Dendritic cell treated with granulocyte-macrophage colony-stimulating factor and Interleukin-4, amounts not matched to agents 40 ng/mL and 50 ng/mL, for 4 days (primary cell): ENCODE data around the gene FKBP10.

Experiments
- H3K27ac Mint-ChIP-seq: one replicate; pipeline ENCODE4 v1.8.0; 2022; ENCODE audit warnings: mild to moderate bottlenecking, mixed read lengths
- H3K27me3 Mint-ChIP-seq: one replicate; pipeline ENCODE4 v1.8.0; 2022; ENCODE audit warnings: mild to moderate bottlenecking, mixed read lengths
- H3K36me3 Mint-ChIP-seq: one replicate; pipeline ENCODE4 v1.8.0; 2022; ENCODE audit warnings: low read depth, mixed read lengths
- H3K4me1 Mint-ChIP-seq: one replicate; pipeline ENCODE4 v1.8.0; 2022; ENCODE audit warnings: low read depth, mixed read lengths
- H3K4me3 Mint-ChIP-seq: one replicate; pipeline ENCODE4 v1.8.0; 2022; ENCODE audit warnings: mild to moderate bottlenecking, moderate library complexity, mixed read lengths
- H3K9me3 Mint-ChIP-seq: one replicate; pipeline ENCODE4 v1.8.0; 2022; ENCODE audit warnings: mixed read lengths
- intact Hi-C: fragments of 100-400 bp; cut with micrococcal nuclease; formaldehyde crosslinking; loops from one replicate; pipeline ENCODE4 v1.15.0; 2022

Gene FKBP10

DNA sequence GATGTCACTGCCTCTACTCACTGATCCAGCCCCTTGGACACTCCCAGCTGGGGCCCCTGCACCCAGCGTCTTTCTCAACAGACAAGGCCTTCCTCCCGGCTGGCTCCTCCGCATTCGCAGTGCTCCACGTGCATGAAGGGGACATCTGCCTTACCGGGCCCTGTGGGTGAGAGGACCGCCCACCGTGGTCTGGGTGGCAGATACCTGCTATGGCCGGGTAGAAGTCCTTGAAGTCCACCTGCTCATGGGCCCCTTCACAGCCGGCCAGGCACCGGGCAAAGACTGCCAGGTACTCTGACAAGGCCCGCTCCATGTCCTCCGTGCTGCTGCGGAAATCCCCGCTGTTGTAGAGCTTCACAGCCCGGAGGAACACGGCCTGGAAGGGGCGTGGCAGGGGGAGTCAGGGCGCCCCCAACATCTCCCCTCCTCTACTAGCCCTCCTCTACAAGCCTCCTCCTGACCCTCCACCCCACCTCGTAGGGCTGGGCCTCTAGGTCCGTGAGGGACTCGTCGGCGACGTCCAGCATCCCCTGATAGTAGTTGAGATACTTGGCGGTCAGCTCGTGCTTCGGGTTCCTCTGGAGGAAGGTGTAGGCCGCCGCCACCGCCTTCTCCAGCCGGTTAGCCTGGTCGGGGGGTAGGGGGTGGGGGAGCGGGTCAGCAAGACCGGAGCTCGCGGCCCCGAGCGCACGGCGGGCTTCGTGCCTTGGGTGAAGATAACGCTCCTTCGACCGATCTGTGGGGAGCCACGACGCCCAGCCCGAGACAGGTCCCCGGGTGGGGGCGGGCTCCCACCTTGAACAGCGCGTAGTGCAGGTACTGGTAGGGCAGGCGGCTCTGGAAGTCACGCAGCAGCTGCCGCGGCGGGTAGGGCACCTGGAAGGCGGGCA, 1.9 kb upstream of the FKBP10 start:
- intact Hi-C loops = no loop called here
- peaks cover 23% of the 10 kb centered on the region for H3K4me1 Mint-ChIP-seq
- no peaks in the 10 kb centered on the region for H3K9me3 Mint-ChIP-seq
- H3K4me3 Mint-ChIP-seq = peak overlapping the region; percentile 76
- peak overlapping the region; percentile 41 for H3K27ac Mint-ChIP-seq
- H3K27me3 Mint-ChIP-seq = peaks cover 76% of the 10 kb centered on the region
- no peaks in the 10 kb centered on the region for H3K36me3 Mint-ChIP-seq

GRCh38 chr17:41811549-41812380, 1.0 kb upstream of the FKBP10 start, which contains the start of gene P3H4:
Gene P3H4 (minus strand): TSS chr17:41811949. CDS start chr17:41811915, 34 bp downstream.
- intact Hi-C loops = no loop called here
- peaks cover 70% of the 10 kb centered on the region for H3K27me3 Mint-ChIP-seq
- peak within 1 kb of the TSS; percentile 41 for H3K27ac Mint-ChIP-seq
- H3K9me3 Mint-ChIP-seq = no peaks in the 10 kb centered on the region
- H3K36me3 Mint-ChIP-seq = no peaks in the 10 kb centered on the region
- peak within 1 kb of the TSS; percentile 76 for H3K4me3 Mint-ChIP-seq
- H3K4me1 Mint-ChIP-seq = peaks cover 23% of the 10 kb centered on the region

DNA sequence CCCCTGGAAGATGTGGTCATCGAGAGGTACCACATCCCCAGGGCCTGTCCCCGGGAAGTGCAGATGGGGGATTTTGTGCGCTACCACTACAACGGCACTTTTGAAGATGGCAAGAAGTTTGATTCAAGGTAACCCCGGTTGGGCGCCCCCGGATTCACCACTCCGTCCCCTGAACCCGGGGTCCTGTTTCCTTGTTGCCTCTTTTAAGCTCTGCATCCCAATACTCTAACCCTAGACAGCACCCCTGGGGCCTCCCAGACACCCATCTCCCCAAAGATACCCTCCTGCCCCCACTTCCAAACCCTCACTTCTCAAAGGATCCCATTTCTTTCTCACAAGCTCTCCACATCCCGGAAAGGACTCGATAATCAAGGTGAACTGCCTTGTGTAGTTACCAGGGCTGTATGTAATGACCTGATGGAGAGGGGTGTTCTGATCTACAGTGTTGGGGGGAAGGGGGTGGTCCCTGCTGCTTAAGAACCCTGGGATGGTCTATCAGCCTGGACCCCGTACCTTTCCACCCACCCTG, 412 bp downstream of the FKBP10 start:
- Mint-ChIP-seq H3K4me1 (peaks cover 23% of the 10 kb centered on the region), H3K27me3 (peaks cover 65% of the 10 kb centered on the region), H3K36me3 (no peaks in the 10 kb centered on the region), H3K27ac (no peak overlapping the region), H3K9me3 (no peaks in the 10 kb centered on the region), H3K4me3 (no peak overlapping the region)
- intact Hi-C loops = no loop called here

GRCh38 chr17:41813699-41814124, 908 bp downstream of the FKBP10 start:
- intact Hi-C loops = no loop called here
- no peaks in the 10 kb centered on the region for H3K36me3 Mint-ChIP-seq
- peaks cover 23% of the 10 kb centered on the region for H3K4me1 Mint-ChIP-seq
- no peaks in the 10 kb centered on the region for H3K9me3 Mint-ChIP-seq
- peaks cover 64% of the 10 kb centered on the region for H3K27me3 Mint-ChIP-seq
- no peak overlapping the region for H3K4me3 Mint-ChIP-seq
- no peak overlapping the region for H3K27ac Mint-ChIP-seq

- intact Hi-C loops = no loop called here
- H3K27me3 Mint-ChIP-seq = peaks cover 59% of the 10 kb centered on the region
- H3K9me3 Mint-ChIP-seq = no peaks in the 10 kb centered on the region
- no peaks in the 10 kb centered on the region for H3K36me3 Mint-ChIP-seq
- H3K27ac Mint-ChIP-seq = no peak overlapping the region
- no peak overlapping the region for H3K4me3 Mint-ChIP-seq
- H3K4me1 Mint-ChIP-seq = peaks cover 23% of the 10 kb centered on the region
These were observed 1.4 kb downstream of the FKBP10 start for GRCh38 chr17:41814195-41814594.

DNA sequence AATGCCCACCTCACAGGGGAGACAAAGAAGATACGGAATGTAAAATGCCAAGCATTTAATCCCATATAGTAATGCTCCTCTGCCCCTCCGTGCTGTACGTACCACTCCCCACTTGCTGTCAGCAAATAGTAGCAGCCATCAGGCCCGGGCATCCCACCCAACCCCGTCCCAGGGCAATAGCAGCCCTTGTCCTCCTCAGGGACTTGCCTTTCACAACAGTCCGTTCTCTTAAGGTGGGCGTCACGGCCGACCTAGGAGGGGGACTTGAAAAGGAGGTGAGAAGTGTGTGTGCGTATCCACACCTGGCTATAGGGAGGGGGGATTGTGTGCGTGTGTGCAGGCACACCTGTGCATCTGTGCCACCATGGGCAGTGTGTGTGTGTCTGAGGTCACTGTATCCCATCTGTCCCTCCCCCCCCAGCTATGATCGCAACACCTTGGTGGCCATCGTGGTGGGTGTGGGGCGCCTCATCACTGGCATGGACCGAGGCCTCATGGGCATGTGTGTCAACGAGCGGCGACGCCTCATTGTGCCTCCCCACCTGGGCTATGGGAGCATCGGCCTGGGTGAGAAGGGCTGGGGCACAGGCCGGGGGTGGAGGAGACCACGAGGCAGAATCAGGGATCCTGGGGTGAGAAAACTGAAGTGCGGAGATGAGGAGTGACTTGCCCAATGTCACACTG, 4.0 kb downstream of the FKBP10 start:
- intact Hi-C loops = no loop called here
- no peak overlapping the region for H3K27ac Mint-ChIP-seq
- H3K9me3 Mint-ChIP-seq = no peaks in the 10 kb centered on the region
- H3K4me3 Mint-ChIP-seq = no peak overlapping the region
- peaks cover 11% of the 10 kb centered on the region for H3K4me1 Mint-ChIP-seq
- H3K27me3 Mint-ChIP-seq = peaks cover 45% of the 10 kb centered on the region
- no peaks in the 10 kb centered on the region for H3K36me3 Mint-ChIP-seq

- Mint-ChIP-seq H3K27ac (no peak overlapping the region), H3K4me3 (no peak overlapping the region), H3K9me3 (no peaks in the 10 kb centered on the region), H3K27me3 (peaks cover 33% of the 10 kb centered on the region), H3K36me3 (no peaks in the 10 kb centered on the region), H3K4me1 (no peaks in the 10 kb centered on the region)
- intact Hi-C loops = no loop called here
These were observed 5.2 kb downstream of the FKBP10 start for GRCh38 chr17:41818024-41818423.

DNA sequence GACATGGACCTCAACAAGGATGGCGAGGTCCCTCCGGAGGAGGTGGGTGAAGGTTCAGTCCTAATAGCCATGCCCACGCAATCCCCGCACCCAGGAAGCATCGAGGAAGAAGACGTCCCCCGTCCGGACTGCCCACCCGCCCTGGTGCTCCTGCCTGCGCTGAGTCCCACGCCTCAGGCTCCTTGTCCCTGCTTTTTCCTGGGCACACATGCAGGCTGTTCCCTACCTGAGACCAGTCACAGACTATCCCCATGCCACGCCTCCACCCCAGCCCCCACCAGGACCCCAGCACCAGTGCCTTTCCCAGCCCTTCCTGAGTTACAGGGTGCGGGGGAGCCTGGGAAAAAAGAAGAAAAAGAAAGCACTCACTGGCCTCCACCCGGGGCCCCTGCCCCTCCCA, 9.0 kb downstream of the FKBP10 start:
- peaks cover 15% of the 10 kb centered on the region for H3K27me3 Mint-ChIP-seq
- intact Hi-C loops = no loop called here
- peaks cover 8% of the 10 kb centered on the region for H3K36me3 Mint-ChIP-seq
- H3K4me3 Mint-ChIP-seq = no peak overlapping the region
- H3K9me3 Mint-ChIP-seq = no peaks in the 10 kb centered on the region
- no peaks in the 10 kb centered on the region for H3K4me1 Mint-ChIP-seq
- no peak overlapping the region for H3K27ac Mint-ChIP-seq

- Mint-ChIP-seq H3K4me1 (no peaks in the 10 kb centered on the region), H3K27ac (no peak overlapping the region), H3K4me3 (no peak overlapping the region), H3K9me3 (no peaks in the 10 kb centered on the region), H3K27me3 (peaks cover 15% of the 10 kb centered on the region), H3K36me3 (peaks cover 8% of the 10 kb centered on the region)
- intact Hi-C loops = no loop called here
These were observed 9.7 kb downstream of the FKBP10 start for GRCh38 chr17:41822216-41823140.

- no peak overlapping the region for H3K27ac Mint-ChIP-seq
- peaks cover 8% of the 10 kb centered on the region for H3K36me3 Mint-ChIP-seq
- H3K9me3 Mint-ChIP-seq = no peaks in the 10 kb centered on the region
- intact Hi-C loops = no loop called here
- peaks cover 12% of the 10 kb centered on the region for H3K27me3 Mint-ChIP-seq
- H3K4me3 Mint-ChIP-seq = no peak overlapping the region
- no peaks in the 10 kb centered on the region for H3K4me1 Mint-ChIP-seq
These were observed 10.3 kb downstream of the FKBP10 start for GRCh38 chr17:41823141-41823524.

GRCh38 chr17:41823580-41823979, 10.8 kb downstream of the FKBP10 start:
- Mint-ChIP-seq H3K9me3 (no peaks in the 10 kb centered on the region), H3K4me1 (no peaks in the 10 kb centered on the region), H3K4me3 (no peak overlapping the region), H3K27me3 (peaks cover 10% of the 10 kb centered on the region), H3K27ac (no peak overlapping the region), H3K36me3 (peaks cover 8% of the 10 kb centered on the region)
- intact Hi-C loops = no loop called here

- Mint-ChIP-seq H3K36me3 (peaks cover 8% of the 10 kb centered on the region), H3K9me3 (no peaks in the 10 kb centered on the region), H3K27ac (no peak overlapping the region), H3K4me3 (no peak overlapping the region), H3K27me3 (peaks cover 10% of the 10 kb centered on the region), H3K4me1 (no peaks in the 10 kb centered on the region)
- intact Hi-C loops = no loop called here
These were observed 11.3 kb downstream of the FKBP10 start for GRCh38 chr17:41824086-41824485.
